GM13976 (cell line): ENCODE results near the gene ZSCAN4.

Source experiments
- DNase-seq: peaks from one replicate; pipeline ENCODE4 v3.0.0; 2012; ENCODE audit warnings: low spot score
- in situ Hi-C: fragments of 300-500 bp; cut with MboI; formaldehyde crosslinking; loops from one replicate; pipeline ENCODE4 v1.12.0; 2022; ENCODE audit warnings: low sequenced_read_pairs, mixed read lengths, inconsistent platforms; ENCODE audit not compliant: unreplicated experiment
- TF ChIP-seq, protein P1 (sequence below): IDR thresholded peaks from 2 replicates; pipeline ENCODE4 v1.5.1; 2012; ENCODE audit warnings: borderline replicate concordance, mild to moderate bottlenecking; ENCODE audit not compliant: insufficient read depth; ENCODE audit errors: extremely low read depth, missing control alignments, control extremely low read depth

The ZSCAN4 gene

DNA sequence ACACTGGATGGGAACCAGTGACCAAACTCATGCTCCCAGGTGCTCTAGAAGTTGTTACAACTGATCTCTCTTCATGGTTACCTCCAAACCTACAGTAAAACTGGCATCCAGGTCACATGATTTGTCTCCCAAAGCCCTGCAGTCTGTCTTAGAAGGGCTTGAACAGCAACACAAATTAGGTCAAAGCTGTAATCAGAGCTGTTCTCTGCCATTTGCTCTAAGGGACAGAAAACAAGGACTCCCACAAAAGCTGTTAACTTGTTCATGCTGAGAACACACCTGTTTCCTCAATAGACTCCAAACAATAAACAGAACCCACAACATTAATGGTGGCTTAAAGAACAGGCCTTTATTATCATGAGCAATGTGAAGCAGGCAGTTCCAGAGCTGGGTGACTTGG, 50.7 kb downstream of the ZSCAN4 start:
- TF ChIP-seq, protein P1, sequence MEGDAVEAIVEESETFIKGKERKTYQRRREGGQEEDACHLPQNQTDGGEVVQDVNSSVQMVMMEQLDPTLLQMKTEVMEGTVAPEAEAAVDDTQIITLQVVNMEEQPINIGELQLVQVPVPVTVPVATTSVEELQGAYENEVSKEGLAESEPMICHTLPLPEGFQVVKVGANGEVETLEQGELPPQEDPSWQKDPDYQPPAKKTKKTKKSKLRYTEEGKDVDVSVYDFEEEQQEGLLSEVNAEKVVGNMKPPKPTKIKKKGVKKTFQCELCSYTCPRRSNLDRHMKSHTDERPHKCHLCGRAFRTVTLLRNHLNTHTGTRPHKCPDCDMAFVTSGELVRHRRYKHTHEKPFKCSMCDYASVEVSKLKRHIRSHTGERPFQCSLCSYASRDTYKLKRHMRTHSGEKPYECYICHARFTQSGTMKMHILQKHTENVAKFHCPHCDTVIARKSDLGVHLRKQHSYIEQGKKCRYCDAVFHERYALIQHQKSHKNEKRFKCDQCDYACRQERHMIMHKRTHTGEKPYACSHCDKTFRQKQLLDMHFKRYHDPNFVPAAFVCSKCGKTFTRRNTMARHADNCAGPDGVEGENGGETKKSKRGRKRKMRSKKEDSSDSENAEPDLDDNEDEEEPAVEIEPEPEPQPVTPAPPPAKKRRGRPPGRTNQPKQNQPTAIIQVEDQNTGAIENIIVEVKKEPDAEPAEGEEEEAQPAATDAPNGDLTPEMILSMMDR: no peak
- no peak for DNase-seq
- in situ Hi-C loops: no loop called here

DNA sequence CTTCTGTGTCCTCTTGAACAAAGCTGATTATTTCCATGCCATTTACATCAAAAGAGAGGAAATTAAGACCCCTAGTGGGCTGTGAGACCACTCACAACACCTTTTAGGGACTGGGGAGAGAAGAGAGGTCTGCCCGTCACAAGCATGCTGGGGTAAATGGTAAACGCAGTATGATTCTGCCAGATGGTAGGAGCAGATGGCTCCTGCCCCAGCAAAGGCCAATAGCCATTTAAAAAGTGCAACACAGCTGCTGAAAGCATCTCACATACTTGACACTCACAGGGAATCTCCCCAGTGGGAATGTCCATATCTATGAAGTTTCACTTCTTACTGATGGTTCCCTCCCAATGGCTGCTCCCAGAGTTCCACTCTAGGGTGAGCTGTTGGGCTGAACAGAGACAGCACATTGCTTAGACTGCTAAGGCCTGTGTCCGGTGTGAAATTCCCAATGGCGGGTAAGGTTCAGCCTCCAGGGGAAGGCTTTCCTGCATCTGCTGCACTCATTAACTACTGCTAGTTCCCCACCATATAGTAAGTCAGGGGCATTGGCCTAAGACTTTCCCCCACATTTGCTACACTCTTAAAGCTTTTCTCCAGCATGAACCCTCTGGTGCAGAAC, 51.3 kb downstream of the ZSCAN4 start:
- in situ Hi-C loops: no loop called here
- TF ChIP-seq, protein P1: no peak
- no peak for DNase-seq

DNA sequence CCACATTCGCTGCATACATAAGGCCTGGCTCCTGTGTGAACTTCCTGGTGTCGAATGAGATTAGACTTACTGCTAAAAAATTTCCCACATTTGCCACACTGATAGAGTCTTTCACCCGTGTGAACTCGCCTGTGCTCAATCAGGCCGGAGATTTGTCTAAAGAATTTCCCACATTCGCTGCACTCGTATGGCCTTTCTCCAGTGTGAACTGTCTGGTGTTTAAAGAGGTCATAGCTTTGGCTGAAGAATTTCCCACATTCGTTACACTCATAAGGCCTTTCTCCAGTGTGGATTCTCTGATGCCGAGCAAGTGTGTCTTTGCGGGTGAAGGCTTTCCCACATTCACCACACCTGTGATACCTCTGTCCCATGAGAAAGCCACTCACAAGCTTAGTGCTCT, 52.1 kb downstream of the ZSCAN4 start:
- DNase-seq: no peak
- in situ Hi-C loops: no loop called here
- TF ChIP-seq, protein P1: no peak
